A673 (cell line): ENCODE results near the gene WASHC2C. TPM values are rescaled to one million over a fixed set of nuclear protein-coding genes. Genes with fewer than 3 reads are reported as not detected.
"Not testable (repeated sequence)": the region's sequence is repeated elsewhere in the genome, so short reads cannot be mapped to it uniquely, and the experiment has no call there.

Experiments
- BruUV-seq: library from RNA; stranded (reverse); fragments of 400-500 nt; replicated peaks from 2 replicates; lab custom pipeline; 2021; lab: Mats Ljungman, UMichigan
- CTCF ChIA-PET: fragments of 300-600 bp; sonication (Branson Sonifier 250); formaldehyde crosslinking; loops from one replicate; lab custom pipeline; 2022; ENCODE audit warnings: antibody characterized with exemption; lab: Charles Lee
- POLR2A ChIA-PET: fragments of 300-600 bp; sonication (Branson Sonifier 250); formaldehyde crosslinking; loops from one replicate; lab custom pipeline; 2022; ENCODE audit warnings: antibody characterized with exemption; ENCODE audit not compliant: low non-redundant PET; lab: Charles Lee
- DNase-seq: peaks from one replicate; pipeline ENCODE4 v3.0.0-alpha.2; 2015; ENCODE audit warnings: low spot score
- H3K27ac ChIP-seq: fragments of 200-600 bp; sonication (generic); 2 replicates; pipeline ENCODE4 v1.5.1; 2016; ENCODE audit warnings: mixed run types, low read depth, mild to moderate bottlenecking, mixed read lengths, antibody characterized with exemption, low read length; ENCODE audit not compliant: poor library complexity, severe bottlenecking
- H3K27me3 ChIP-seq: fragments of 200-600 bp; sonication (generic); replicated peaks from 2 replicates; pipeline ENCODE4 v1.6.1; 2017; ENCODE audit warnings: mixed run types, low read depth, mild to moderate bottlenecking, mixed read lengths, antibody characterized with exemption, low read length; ENCODE audit not compliant: insufficient read depth, poor library complexity
- H3K36me3 ChIP-seq: fragments of 200-600 bp; sonication (generic); 2 replicates; pipeline ENCODE4 v1.6.1; 2016; ENCODE audit warnings: mixed run types, mild to moderate bottlenecking, mixed read lengths, antibody characterized with exemption, low read length; ENCODE audit not compliant: insufficient read depth, poor library complexity, severe bottlenecking
- H3K4me1 ChIP-seq: fragments of 200-600 bp; sonication (generic); 2 replicates; pipeline ENCODE4 v1.6.1; 2017; ENCODE audit warnings: mixed run types, mild to moderate bottlenecking, mixed read lengths, antibody characterized with exemption, low read length; ENCODE audit not compliant: insufficient read depth, poor library complexity, severe bottlenecking
- H3K4me3 ChIP-seq: fragments of 200-600 bp; sonication (generic); 2 replicates; pipeline ENCODE4 v1.5.1; 2016; ENCODE audit warnings: low read depth, mixed run types, mild to moderate bottlenecking, mixed read lengths, low read length; ENCODE audit not compliant: poor library complexity, severe bottlenecking
- H3K9me3 ChIP-seq: fragments of 200-600 bp; sonication (generic); 2 replicates; pipeline ENCODE4 v1.6.1; 2016; ENCODE audit warnings: mixed run types, low read depth, mild to moderate bottlenecking, mixed read lengths, antibody characterized with exemption, low read length; ENCODE audit not compliant: poor library complexity, severe bottlenecking
- EZH2 ChIP-seq: fragments of 200-600 bp; sonication (generic); IDR thresholded peaks from 2 replicates; pipeline ENCODE4 v1.6.1; 2017; ENCODE audit warnings: borderline replicate concordance, low read depth, mild to moderate bottlenecking, mixed read lengths, antibody characterized with exemption, low read length; ENCODE audit not compliant: poor library complexity, severe bottlenecking
- intact Hi-C: fragments of 100-400 bp; cut with micrococcal nuclease; formaldehyde crosslinking; loops from one replicate; pipeline ENCODE4 v1.10.0; 2022; ENCODE audit not compliant: unreplicated experiment
- total RNA-seq: library from RNA; stranded (reverse); gene quantifications from 2 replicates; pipeline ENCODE4 v1.2.3, GENCODE V29; 2021
- TF ChIP-seq, protein P1 (sequence below): fragments of 300-800, 200-600 bp; sonication (generic); conservative IDR thresholded peaks from 2 replicates; pipeline ENCODE4 v1.5.1; 2017; ENCODE audit warnings: low read depth, mild to moderate bottlenecking, antibody characterized with exemption, low read length, moderate library complexity, mixed read lengths

Gene WASHC2C
- total RNA-seq, 1 experiment from 2014 or later, result 27.7 TPM

DNA sequence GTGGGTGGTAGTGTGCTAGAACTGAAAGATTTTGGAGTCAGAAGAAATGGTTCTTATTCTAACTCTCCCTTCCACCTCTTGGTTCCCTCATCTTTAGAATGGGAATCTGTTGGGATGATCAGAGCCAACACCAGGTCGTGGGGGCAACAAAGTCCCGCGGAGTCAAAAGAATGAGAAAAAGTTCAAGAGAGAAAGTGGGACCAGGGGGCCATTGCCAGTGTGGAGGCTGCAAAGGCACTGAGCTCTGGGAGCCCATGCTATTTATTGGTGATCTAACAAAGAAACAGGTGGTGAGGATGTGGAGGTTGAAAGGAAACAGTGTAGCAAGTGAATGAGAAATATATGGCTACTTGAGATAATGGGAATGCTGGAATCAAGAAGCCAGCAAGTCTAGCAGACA lies 90.8 kb downstream of the WASHC2C start:
- no peaks in the 10 kb centered on the region for H3K36me3 ChIP-seq
- ChIA-PET CTCF (no interaction called here), POLR2A (no interaction called here)
- intact Hi-C loops, result no loop called here
- no peak for TF ChIP-seq EZH2
- TF ChIP-seq, protein P1, sequence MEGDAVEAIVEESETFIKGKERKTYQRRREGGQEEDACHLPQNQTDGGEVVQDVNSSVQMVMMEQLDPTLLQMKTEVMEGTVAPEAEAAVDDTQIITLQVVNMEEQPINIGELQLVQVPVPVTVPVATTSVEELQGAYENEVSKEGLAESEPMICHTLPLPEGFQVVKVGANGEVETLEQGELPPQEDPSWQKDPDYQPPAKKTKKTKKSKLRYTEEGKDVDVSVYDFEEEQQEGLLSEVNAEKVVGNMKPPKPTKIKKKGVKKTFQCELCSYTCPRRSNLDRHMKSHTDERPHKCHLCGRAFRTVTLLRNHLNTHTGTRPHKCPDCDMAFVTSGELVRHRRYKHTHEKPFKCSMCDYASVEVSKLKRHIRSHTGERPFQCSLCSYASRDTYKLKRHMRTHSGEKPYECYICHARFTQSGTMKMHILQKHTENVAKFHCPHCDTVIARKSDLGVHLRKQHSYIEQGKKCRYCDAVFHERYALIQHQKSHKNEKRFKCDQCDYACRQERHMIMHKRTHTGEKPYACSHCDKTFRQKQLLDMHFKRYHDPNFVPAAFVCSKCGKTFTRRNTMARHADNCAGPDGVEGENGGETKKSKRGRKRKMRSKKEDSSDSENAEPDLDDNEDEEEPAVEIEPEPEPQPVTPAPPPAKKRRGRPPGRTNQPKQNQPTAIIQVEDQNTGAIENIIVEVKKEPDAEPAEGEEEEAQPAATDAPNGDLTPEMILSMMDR, result no peak
- H3K27ac ChIP-seq, result no peak overlapping the region
- no peaks in the 10 kb centered on the region for H3K4me1 ChIP-seq
- no peaks in the 10 kb centered on the region for H3K27me3 ChIP-seq
- BruUV-seq, result no TSS peak
- no peaks in the 10 kb centered on the region for H3K9me3 ChIP-seq
- H3K4me3 ChIP-seq, result no peak overlapping the region
- no peak for DNase-seq

DNA sequence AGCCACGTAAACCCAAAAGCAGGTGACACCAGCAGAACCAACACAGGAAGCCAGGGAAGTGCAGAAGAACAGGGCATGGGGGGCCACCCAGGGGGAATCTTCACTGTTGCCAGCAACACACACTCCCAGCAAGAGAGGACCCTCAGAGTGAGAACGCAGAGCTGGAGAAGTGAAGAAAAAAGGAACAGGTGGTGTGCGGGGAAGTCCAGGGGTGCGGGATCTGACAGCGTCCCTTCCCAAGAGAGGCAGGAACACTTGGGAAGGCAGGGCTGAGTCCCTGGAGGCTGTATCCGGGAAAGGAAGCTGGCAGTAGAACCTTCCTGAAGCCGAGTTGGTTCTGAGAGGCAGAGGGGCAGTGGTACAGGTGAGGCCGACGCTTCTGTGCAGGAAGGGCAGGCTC lies 92.5 kb downstream of the WASHC2C start:
- POLR2A ChIA-PET, result no interaction called here
- TF ChIP-seq, protein P1, result no peak
- TF ChIP-seq EZH2, result no peak
- intact Hi-C loops, result no loop called here

DNA sequence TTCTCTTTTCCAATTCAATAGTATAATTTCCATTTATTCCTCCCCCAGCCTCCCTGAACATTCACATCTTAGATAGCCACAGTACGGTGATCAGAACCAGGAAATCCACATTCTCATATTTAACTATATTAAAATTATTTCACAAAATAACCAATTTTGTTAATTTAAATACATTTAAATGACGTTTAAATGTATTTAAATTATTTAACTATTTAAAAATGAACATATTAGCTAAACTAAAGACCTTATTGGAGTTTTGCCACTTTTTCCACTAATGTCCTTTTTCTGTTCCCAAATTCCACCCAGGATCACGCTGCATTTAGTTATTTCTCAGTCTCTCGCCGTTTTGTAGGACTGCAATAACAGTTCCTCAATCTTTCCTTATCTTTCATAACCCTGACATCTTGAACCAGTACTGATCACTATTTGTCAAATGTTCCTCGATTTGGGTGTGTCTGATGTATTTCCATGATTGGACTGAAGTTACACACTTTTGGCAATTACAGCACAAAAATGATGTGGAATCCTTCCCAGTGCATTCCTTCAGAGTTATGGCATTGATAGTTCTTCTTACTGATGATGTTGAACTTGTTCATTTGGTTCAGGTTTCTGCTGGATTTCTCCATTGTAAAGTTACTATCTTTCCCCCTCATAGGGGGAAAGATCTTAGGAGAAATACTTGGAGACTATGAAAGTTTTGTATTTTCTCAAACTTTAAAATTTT lies 93.2 kb downstream of the WASHC2C start:
- H3K4me1 ChIP-seq, POLR2A ChIA-PET, BruUV-seq, H3K36me3 ChIP-seq, H3K4me3 ChIP-seq, DNase-seq, CTCF ChIA-PET, H3K27me3 ChIP-seq, H3K9me3 ChIP-seq, H3K27ac ChIP-seq, intact Hi-C loops: not testable (repeated sequence)

More for the DNA sequence above, 92.5 kb downstream of the WASHC2C start:
- Histone ChIP-seq H3K4me1 (no peaks in the 10 kb centered on the region), H3K9me3 (no peaks in the 10 kb centered on the region), H3K36me3 (no peaks in the 10 kb centered on the region), H3K27me3 (no peaks in the 10 kb centered on the region), H3K4me3 (no peak overlapping the region), H3K27ac (no peak overlapping the region)
- BruUV-seq, result no TSS peak
- no peak for DNase-seq
- CTCF ChIA-PET, result no interaction called here

DNA sequence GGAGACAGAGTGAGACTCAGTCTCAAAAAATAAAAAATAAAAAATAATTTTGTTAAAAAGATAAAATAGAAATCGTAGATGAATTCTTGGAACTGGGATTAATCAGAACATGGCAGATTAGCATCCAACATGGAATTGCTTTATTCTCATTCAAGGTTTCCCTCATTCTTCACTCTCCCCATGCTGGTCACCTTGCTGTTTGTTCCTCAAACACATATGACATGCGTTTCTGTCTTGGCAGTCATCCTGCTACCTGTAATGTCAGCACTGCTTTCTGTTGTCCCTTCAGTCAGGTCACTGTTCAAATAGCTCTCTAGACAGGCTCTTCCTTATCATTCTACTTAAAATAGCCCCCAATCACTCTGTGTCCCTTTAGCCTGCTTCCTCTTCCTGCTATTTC lies 95.9 kb downstream of the WASHC2C start:
- H3K4me1 ChIP-seq, DNase-seq, CTCF ChIA-PET, BruUV-seq, intact Hi-C loops, H3K4me3 ChIP-seq, H3K27me3 ChIP-seq, POLR2A ChIA-PET, H3K9me3 ChIP-seq, H3K27ac ChIP-seq, H3K36me3 ChIP-seq: not testable (repeated sequence)

Other genes with a start within 250 kb of the WASHC2C start
- gene ZFAND4, start 54.5 kb upstream of the WASHC2C start, total RNA-seq, result 9.2 and 10.5 TPM in 2 replicates
- 20.8 and 22.6 TPM in 2 replicates for gene AGAP4, start 120.2 kb downstream of the WASHC2C start, total RNA-seq
- 107 and 125 TPM in 2 replicates for gene TIMM23, start 245.2 kb downstream of the WASHC2C start, total RNA-seq